Stimulated activated naive CD8-positive, alpha-beta T cell treated with anti-CD3 and anti-CD28 coated beads, Interleukin-15, Interleukin-2, amounts not matched to agents 100 U/mL and 50 U/mL, for 24 hours (primary cell): ENCODE results near the gene SLC4A1AP.

Experiments used
- ATAC-seq: fragments of 150-1000 bp; cut with Tn5 transposase; one replicate; pipeline ENCODE4 v1.10.0; 2021
- DNase-seq: peaks from one replicate; pipeline ENCODE4 v3.0.0; 2021

Gene SLC4A1AP

DNA sequence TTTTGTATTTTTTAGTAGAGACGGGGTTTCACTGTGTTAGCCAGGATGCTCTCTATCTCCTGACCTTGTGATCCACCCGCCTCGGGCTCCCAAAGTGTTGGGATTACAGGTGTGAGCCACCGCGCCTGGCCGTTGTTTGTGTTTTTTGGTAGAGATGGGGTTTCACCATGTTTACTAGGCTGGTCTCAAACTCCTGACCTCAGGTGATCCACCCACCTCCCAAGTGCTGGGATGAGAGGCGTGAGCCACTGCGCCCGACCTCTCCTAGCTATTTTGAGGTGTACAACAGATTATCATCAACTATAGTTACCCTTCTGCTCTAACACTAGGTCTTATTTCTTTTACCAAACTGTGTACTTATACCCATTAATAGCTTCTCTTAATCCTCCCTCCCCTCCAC lies 78.9 kb downstream of the SLC4A1AP start:
- DNase-seq = no peak
- ATAC-seq = no peak
